ENCODE data around the gene LGALS14. TPM values are rescaled to one million over a fixed set of nuclear protein-coding genes. Genes with fewer than 3 reads are reported as not detected.

Gene LGALS14
- total and polyA plus RNA-seq, 9 donors, result not detected

DNA sequence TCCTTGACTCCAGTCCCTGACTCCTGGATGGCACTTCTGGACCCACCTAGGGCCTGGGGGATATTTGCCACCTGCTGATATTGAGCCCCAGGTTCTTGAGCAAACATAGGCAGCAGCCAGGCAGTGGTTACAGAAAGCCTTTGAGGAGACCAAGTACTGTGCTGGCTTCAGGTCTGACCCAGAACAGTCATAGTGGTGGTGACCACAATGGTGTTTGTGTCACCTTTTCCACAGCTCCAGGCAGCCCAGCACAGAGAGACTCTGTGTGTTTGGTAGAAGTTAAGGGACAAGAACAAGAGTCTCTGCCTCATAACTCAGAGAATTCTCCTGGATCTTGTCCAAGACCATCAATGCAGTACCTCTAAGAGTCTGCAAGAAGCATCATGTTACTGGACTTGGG is 48.1 kb downstream of the LGALS14 start:
- no peaks in the 10 kb centered on the region for H3K4me1 ChIP-seq (ENCODE audit: insufficient read depth)
- H3K4me3 ChIP-seq, result no peak overlapping the region
- no peaks in the 10 kb centered on the region for H3K36me3 ChIP-seq
- DNase-seq, result no peak
- TF ChIP-seq POLR2A (IDR thresholded peaks at IDR 0.05), result no peak
- TF ChIP-seq EP300 (IDR thresholded peaks at IDR 0.05), result no peak
- TF ChIP-seq, protein P1, sequence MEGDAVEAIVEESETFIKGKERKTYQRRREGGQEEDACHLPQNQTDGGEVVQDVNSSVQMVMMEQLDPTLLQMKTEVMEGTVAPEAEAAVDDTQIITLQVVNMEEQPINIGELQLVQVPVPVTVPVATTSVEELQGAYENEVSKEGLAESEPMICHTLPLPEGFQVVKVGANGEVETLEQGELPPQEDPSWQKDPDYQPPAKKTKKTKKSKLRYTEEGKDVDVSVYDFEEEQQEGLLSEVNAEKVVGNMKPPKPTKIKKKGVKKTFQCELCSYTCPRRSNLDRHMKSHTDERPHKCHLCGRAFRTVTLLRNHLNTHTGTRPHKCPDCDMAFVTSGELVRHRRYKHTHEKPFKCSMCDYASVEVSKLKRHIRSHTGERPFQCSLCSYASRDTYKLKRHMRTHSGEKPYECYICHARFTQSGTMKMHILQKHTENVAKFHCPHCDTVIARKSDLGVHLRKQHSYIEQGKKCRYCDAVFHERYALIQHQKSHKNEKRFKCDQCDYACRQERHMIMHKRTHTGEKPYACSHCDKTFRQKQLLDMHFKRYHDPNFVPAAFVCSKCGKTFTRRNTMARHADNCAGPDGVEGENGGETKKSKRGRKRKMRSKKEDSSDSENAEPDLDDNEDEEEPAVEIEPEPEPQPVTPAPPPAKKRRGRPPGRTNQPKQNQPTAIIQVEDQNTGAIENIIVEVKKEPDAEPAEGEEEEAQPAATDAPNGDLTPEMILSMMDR (IDR thresholded peaks at IDR 0.05), result no peak
- no peaks in the 10 kb centered on the region for H3K27me3 ChIP-seq
- no peak overlapping the region for H3K27ac ChIP-seq
- intact Hi-C loops (cut with DNase I), result no loop called here
- no peaks in the 10 kb centered on the region for H3K9me3 ChIP-seq

DNA sequence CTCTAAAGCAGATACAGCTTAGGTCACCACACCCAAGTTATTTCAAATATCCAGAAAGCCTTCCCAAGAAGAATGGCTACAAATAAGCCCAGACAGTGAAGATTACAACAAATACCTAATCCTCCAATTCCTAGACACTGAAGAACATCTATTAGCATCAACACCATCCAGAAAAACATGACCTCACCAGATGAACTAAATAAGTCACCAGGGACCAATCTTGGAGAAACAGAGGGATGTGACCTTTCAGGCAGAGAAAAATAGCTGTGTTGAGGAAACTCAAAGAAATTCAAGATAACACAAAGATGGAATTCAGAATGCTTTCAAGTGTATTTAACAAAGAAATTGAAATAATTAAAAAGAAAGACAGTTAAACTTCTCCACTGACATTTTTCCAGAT is 48.5 kb downstream of the LGALS14 start:
- Histone ChIP-seq H3K27me3 (no peaks in the 10 kb centered on the region), H3K36me3 (no peaks in the 10 kb centered on the region), H3K4me1 (ENCODE audit: insufficient read depth) (no peaks in the 10 kb centered on the region), H3K27ac (no peak overlapping the region), H3K4me3 (no peak overlapping the region), H3K9me3 (no peaks in the 10 kb centered on the region)
- no peak for DNase-seq
- TF ChIP-seq, protein P1 (IDR thresholded peaks at IDR 0.05), result no peak
- TF ChIP-seq EP300 (IDR thresholded peaks at IDR 0.05), result no peak
- TF ChIP-seq POLR2A (IDR thresholded peaks at IDR 0.05), result no peak
- intact Hi-C loops (cut with DNase I), result no loop called here

DNA sequence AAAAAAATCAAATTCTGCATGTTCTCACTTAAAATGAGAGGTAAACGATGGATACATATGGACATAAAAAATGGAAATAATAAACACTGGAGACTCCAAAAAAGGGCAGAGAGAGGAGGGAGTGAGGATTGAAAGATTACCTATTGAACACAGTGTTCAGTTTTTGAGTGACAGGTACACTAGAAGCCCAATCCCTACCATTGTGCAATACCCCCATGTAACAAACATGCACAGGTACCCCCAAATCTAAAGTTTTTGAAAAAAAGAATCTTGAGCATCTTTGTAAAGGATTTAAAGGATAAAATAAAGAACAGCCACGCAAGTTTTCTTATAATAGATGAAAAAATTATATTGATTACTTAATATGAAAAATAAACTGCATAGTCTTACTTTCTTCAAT is 50.3 kb downstream of the LGALS14 start:
- intact Hi-C loops (cut with DNase I), result no loop called here
- no peak for TF ChIP-seq POLR2A (IDR thresholded peaks at IDR 0.05)
- TF ChIP-seq, protein P1 (IDR thresholded peaks at IDR 0.05), result no peak
- TF ChIP-seq EP300 (IDR thresholded peaks at IDR 0.05), result no peak
- 67 to 79% (median 72%) methylated on average over 2 of the region's 2 CpGs for WGBS, 3 donors
- DNase-seq, result no peak
- Histone ChIP-seq H3K27me3 (no peaks in the 10 kb centered on the region), H3K4me1 (ENCODE audit: insufficient read depth) (no peaks in the 10 kb centered on the region), H3K9me3 (no peaks in the 10 kb centered on the region), H3K27ac (no peak overlapping the region), H3K4me3 (no peak overlapping the region), H3K36me3 (no peaks in the 10 kb centered on the region)

DNA sequence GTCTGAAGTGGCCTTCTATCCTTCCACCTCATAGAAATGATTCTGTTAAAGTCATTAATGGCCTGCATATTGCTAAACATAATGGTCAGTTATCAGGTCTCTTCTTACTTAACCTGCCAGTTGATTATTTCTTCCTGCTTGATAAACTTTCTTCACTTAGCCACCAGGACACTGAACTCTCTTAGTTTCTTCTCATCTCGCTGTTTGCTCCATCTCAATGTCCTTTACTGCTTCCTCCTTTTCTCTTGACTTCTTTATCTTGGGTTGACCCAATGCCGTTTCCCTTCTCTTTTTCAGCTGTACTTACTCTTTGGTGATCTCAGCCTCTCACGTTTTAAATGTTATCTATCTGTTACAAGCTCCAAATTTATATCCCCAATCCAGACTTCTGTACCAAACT is 50.7 kb downstream of the LGALS14 start:
- DNase-seq, result no peak
- Histone ChIP-seq H3K27me3 (no peaks in the 10 kb centered on the region), H3K27ac (no peak overlapping the region), H3K4me1 (ENCODE audit: insufficient read depth) (no peaks in the 10 kb centered on the region), H3K9me3 (no peaks in the 10 kb centered on the region), H3K4me3 (no peak overlapping the region), H3K36me3 (no peaks in the 10 kb centered on the region)
- 49 to 59% (median 54%) methylated on average over 3 of the region's 3 CpGs for WGBS, 3 donors
- intact Hi-C loops (cut with DNase I), result no loop called here
- no peak for TF ChIP-seq POLR2A (IDR thresholded peaks at IDR 0.05)
- TF ChIP-seq, protein P1 (IDR thresholded peaks at IDR 0.05), result no peak
- TF ChIP-seq EP300 (IDR thresholded peaks at IDR 0.05), result no peak

Small RNA genes within 50 kb of the gene (small RNA-seq; reads per million reads assigned to genes)
- not detected for gene RPS29P27

Other genes starting within 250 kb of the LGALS14 start
- 10 to 100 TPM; 31.5 to 59.9 (median 51.4) TPM for gene TIMM50, start 223.6 kb upstream of the LGALS14 start, total RNA-seq
- 10 to 100 TPM; 41.2 to 48.3 TPM for gene TIMM50, start 223.6 kb upstream of the LGALS14 start, polyA plus RNA-seq
- gene DLL3, start 205.5 kb upstream of the LGALS14 start, total RNA-seq, result under 1 TPM in 3 of 7 donors, not detected in 4; 0.10 to 0.33 (median 0.24) TPM
- under 1 TPM; 0.10 to 0.22 TPM for gene DLL3, start 205.5 kb upstream of the LGALS14 start, polyA plus RNA-seq
- under 1 TPM in 1 of 7 donors, not detected in 6; 0.27 TPM for gene SELENOV, start 189.3 kb upstream of the LGALS14 start, total RNA-seq
- gene SELENOV, start 189.3 kb upstream of the LGALS14 start, polyA plus RNA-seq, result under 1 TPM in 1 of 2 donors, not detected in 1; 0.39 TPM
- gene EID2B, start 171.6 kb upstream of the LGALS14 start, total RNA-seq, result 1 to 10 TPM; 3.1 to 7.0 (median 6.2) TPM
- gene EID2B, start 171.6 kb upstream of the LGALS14 start, polyA plus RNA-seq, result 1 to 10 TPM; 2.3 to 7.5 TPM
- 10 to 100 TPM in 5 of 7 donors, 1 to 10 TPM in 2; 6.9 to 17.0 (median 13.1) TPM for gene EID2, start 164.3 kb upstream of the LGALS14 start, total RNA-seq
- 10 to 100 TPM; 10.5 to 13.5 TPM for gene EID2, start 164.3 kb upstream of the LGALS14 start, polyA plus RNA-seq
- not detected for gene LGALS13, start 102.0 kb upstream of the LGALS14 start, total RNA-seq
- gene LGALS13, start 102.0 kb upstream of the LGALS14 start, polyA plus RNA-seq, result not detected
- gene LGALS16, start 48.6 kb upstream of the LGALS14 start, total RNA-seq, result not detected
- gene LGALS16, start 48.6 kb upstream of the LGALS14 start, polyA plus RNA-seq, result not detected
- gene CLC, start 33.5 kb downstream of the LGALS14 start, total RNA-seq, result not detected
- not detected for gene CLC, start 33.5 kb downstream of the LGALS14 start, polyA plus RNA-seq
- not detected for gene LEUTX, start 74.4 kb downstream of the LGALS14 start, total RNA-seq
- gene LEUTX, start 74.4 kb downstream of the LGALS14 start, polyA plus RNA-seq, result not detected
- 10 to 100 TPM; 10.1 to 17.8 (median 13.4) TPM for gene DYRK1B, start 129.7 kb downstream of the LGALS14 start, total RNA-seq
- 10 to 100 TPM; 18.1 to 31.0 TPM for gene DYRK1B, start 129.7 kb downstream of the LGALS14 start, polyA plus RNA-seq
- gene FBL, start 141.9 kb downstream of the LGALS14 start, total RNA-seq, result 100 to 1,000 TPM; 218 to 494 (median 369) TPM
- gene FBL, start 141.9 kb downstream of the LGALS14 start, polyA plus RNA-seq, result 100 to 1,000 TPM; 378 to 532 TPM
- gene FCGBP, start 230.2 kb downstream of the LGALS14 start, total RNA-seq, result 100 to 1,000 TPM in 1 of 7 donors, 10 to 100 TPM in 6; 29.7 to 290 (median 43.6) TPM
- gene FCGBP, start 230.2 kb downstream of the LGALS14 start, polyA plus RNA-seq, result 1 to 10 TPM; 2.2 to 2.3 TPM